Calu3 (cell line): ENCODE data around the gene GOLGA7B. TPM values are rescaled to one million over a fixed set of nuclear protein-coding genes. Genes with fewer than 3 reads are reported as not detected.

Experiments
- BruUV-seq: library from RNA; stranded (reverse); fragments of 400-500 nt; replicated peaks from 2 replicates; lab custom pipeline; 2021; lab: Mats Ljungman, UMichigan
- CTCF ChIA-PET: fragments of 300-600 bp; sonication (Branson Sonifier 250); formaldehyde crosslinking; loops from one replicate; lab custom pipeline; 2022; ENCODE audit warnings: antibody characterized with exemption; lab: Charles Lee
- DNase-seq: peaks from one replicate; pipeline ENCODE4 v3.0.0; 2022
- H3K27ac Mint-ChIP-seq: one replicate; pipeline ENCODE4 v1.8.0; 2022; ENCODE audit warnings: mixed read lengths; ENCODE audit not compliant: unreplicated experiment
- H3K27me3 Mint-ChIP-seq: one replicate; pipeline ENCODE4 v1.8.0; 2022; ENCODE audit warnings: mixed read lengths; ENCODE audit not compliant: unreplicated experiment
- H3K36me3 Mint-ChIP-seq: one replicate; pipeline ENCODE4 v1.8.0; 2022; ENCODE audit warnings: mild to moderate bottlenecking, moderate library complexity, mixed read lengths; ENCODE audit not compliant: insufficient read depth, unreplicated experiment
- H3K4me1 Mint-ChIP-seq: one replicate; pipeline ENCODE4 v1.8.0; 2022; ENCODE audit warnings: mild to moderate bottlenecking, low read depth, mixed read lengths; ENCODE audit not compliant: unreplicated experiment
- H3K4me3 Mint-ChIP-seq: one replicate; pipeline ENCODE4 v1.8.0; 2022; ENCODE audit warnings: mild to moderate bottlenecking, low read depth, moderate library complexity, mixed read lengths; ENCODE audit not compliant: unreplicated experiment
- H3K9me3 Mint-ChIP-seq: one replicate; pipeline ENCODE4 v1.8.0; 2022; ENCODE audit warnings: low read depth, mixed read lengths; ENCODE audit not compliant: unreplicated experiment
- intact Hi-C: fragments of 100-400 bp; cut with micrococcal nuclease; formaldehyde crosslinking; loops from one replicate; pipeline ENCODE4 v1.10.0; 2022; ENCODE audit not compliant: unreplicated experiment
- total RNA-seq: library from RNA; stranded (reverse); gene quantifications from 2 replicates; pipeline ENCODE4 v1.2.3, GENCODE V29; 2022
- TF ChIP-seq, protein P1 (sequence below): fragments of 200-600 bp; IDR thresholded peaks from one replicate; pipeline ENCODE4 v1.8.0; 2022; ENCODE audit warnings: antibody characterized with exemption; ENCODE audit not compliant: unreplicated experiment

GOLGA7B gene
- total RNA-seq, 1 experiment from 2014 or later, result 1.0 TPM

DNA sequence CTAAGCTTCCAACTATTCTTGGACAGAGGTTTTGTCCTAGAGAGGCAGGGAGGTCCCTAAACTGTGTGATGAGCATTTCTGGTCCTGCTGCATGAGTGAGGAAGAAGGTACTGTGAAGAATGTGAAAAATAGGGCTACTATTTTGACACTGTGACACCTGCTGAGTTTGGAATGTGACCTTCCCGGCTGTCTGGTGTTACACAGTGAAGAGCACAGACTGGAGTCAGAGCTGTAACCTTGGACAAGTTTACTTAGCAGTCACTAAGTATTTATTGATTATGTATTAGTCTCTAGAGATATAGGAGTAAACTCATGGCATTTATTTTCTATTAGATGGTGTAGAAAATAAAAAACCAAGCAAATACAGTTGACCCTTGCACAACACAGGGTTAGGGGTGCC lies 12.3 kb downstream of the GOLGA7B start:
- no peaks in the 10 kb centered on the region for H3K27me3 Mint-ChIP-seq
- TF ChIP-seq, protein P1, sequence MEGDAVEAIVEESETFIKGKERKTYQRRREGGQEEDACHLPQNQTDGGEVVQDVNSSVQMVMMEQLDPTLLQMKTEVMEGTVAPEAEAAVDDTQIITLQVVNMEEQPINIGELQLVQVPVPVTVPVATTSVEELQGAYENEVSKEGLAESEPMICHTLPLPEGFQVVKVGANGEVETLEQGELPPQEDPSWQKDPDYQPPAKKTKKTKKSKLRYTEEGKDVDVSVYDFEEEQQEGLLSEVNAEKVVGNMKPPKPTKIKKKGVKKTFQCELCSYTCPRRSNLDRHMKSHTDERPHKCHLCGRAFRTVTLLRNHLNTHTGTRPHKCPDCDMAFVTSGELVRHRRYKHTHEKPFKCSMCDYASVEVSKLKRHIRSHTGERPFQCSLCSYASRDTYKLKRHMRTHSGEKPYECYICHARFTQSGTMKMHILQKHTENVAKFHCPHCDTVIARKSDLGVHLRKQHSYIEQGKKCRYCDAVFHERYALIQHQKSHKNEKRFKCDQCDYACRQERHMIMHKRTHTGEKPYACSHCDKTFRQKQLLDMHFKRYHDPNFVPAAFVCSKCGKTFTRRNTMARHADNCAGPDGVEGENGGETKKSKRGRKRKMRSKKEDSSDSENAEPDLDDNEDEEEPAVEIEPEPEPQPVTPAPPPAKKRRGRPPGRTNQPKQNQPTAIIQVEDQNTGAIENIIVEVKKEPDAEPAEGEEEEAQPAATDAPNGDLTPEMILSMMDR, result no peak
- CTCF ChIA-PET, result interaction anchor here (0.7 to 1.4 kb wide), 2 partner anchors 7 to 12 kb away, joined by 4 read pairs; partner anchors contain the start of gene GOLGA7B
- intact Hi-C loops, result no loop called here
- no peaks in the 10 kb centered on the region for H3K9me3 Mint-ChIP-seq
- no peaks in the 10 kb centered on the region for H3K36me3 Mint-ChIP-seq
- DNase-seq, result no peak
- peaks cover 28% of the 10 kb centered on the region for H3K4me1 Mint-ChIP-seq
- H3K27ac Mint-ChIP-seq, result no peak overlapping the region
- no TSS peak for BruUV-seq
- H3K4me3 Mint-ChIP-seq, result no peak overlapping the region

DNA sequence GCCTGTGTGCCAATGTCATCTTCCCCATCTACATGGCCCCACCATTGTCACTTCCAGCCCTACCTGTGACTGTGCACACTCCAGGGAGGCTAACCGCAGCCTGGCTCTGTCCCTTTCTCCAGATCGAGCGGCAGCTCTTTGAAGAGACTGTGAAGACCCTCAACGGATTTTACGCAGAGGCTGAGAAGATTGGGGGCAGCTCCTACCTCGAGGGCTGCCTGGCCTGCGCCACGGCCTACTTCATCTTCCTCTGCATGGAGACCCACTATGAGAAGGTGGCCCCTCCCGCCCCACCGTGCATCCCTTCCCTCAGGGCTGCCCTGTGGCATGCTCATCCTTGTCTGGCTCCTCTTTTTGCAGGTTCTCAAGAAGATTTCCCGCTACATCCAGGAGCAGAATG lies 14.2 kb downstream of the GOLGA7B start:
- TF ChIP-seq, protein P1, result no peak
- Mint-ChIP-seq H3K4me1 (peaks cover 17% of the 10 kb centered on the region), H3K27ac (no peak overlapping the region), H3K9me3 (no peaks in the 10 kb centered on the region), H3K36me3 (no peaks in the 10 kb centered on the region), H3K27me3 (no peaks in the 10 kb centered on the region), H3K4me3 (no peak overlapping the region)
- CTCF ChIA-PET, result no interaction called here
- no TSS peak for BruUV-seq
- DNase-seq, result no peak
- intact Hi-C loops, result no loop called here

DNA sequence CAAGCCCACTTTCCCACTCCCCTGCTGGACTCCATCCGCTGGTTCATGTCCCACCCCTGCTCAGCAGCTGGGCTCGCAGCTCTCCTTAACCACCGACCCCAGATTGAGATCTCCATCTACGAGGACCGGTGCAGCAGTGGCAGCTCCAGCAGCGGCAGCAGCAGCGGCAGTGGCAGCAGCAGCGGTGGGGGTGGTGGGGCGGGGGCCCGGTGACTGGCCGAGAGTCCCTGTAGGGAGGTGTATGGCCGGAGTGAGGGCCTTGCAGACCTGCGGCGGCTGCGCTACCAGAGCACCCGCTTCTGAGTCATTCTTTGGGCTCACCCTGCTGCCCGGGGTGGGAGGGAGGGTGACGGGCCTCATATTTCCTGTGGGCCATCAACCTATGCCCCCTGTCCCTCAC lies 15.8 kb downstream of the GOLGA7B start:
- H3K27me3 Mint-ChIP-seq, result no peaks in the 10 kb centered on the region
- intact Hi-C loops, result no loop called here
- no peak overlapping the region for H3K27ac Mint-ChIP-seq
- TF ChIP-seq, protein P1, result no peak
- H3K36me3 Mint-ChIP-seq, result no peaks in the 10 kb centered on the region
- no peaks in the 10 kb centered on the region for H3K9me3 Mint-ChIP-seq
- H3K4me3 Mint-ChIP-seq, result no peak overlapping the region
- no peak for DNase-seq
- no TSS peak for BruUV-seq
- CTCF ChIA-PET, result interaction anchor here (0.6 kb wide), 1 partner anchor 48 kb away, joined by 5 read pairs; no protein-coding TSS in a partner anchor
- peaks cover 17% of the 10 kb centered on the region for H3K4me1 Mint-ChIP-seq

DNA sequence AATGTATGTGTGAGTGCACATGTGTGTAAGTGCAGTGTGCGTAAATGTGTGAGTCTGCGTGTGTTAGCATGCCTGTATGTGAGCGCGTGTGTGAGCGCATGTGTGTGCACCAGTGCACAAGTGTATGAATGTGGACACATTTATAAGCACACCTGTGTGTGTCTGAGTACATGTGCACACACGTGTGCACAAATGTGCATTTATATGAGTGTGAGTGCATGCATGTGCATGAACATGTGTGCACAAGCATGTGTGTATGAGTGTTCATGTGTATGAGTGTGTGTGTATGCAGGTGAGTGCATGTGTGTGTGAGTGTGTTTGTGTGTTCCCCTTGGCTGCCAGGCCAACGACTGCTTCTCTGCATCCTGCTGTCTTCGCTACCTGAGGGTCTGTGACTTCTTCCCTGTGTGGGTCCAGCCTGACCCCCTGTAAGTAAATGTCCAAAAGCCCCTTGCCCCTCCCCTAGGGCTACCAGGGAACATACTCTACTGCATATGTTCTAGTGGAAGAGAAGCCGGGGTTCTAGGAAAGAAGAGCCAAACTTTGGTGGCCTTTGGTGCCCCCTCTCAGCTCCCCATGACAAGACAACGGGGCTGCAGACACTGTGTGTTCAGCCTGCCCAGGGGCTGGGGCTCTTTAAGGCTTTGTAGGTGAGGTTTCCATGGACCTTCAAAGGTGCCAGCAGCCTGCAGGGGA lies 17.0 kb downstream of the GOLGA7B start:
- Mint-ChIP-seq H3K4me3 (no peak overlapping the region), H3K27me3 (no peaks in the 10 kb centered on the region), H3K27ac (no peak overlapping the region), H3K36me3 (no peaks in the 10 kb centered on the region), H3K9me3 (no peaks in the 10 kb centered on the region), H3K4me1 (peaks cover 9% of the 10 kb centered on the region)
- CTCF ChIA-PET, result interaction anchor here (0.6 kb wide), 1 partner anchor 76 kb away, joined by 6 read pairs; no protein-coding TSS in a partner anchor
- intact Hi-C loops, result no loop called here
- BruUV-seq, result no TSS peak
- TF ChIP-seq, protein P1, result no peak
- no peak for DNase-seq
